Hepatocyte (in vitro differentiated cells): Measurements from ENCODE around the gene SNX20. TPM values are rescaled to one million over a fixed set of nuclear protein-coding genes. Genes with fewer than 3 reads are reported as not detected.

Source experiments
- DNase-seq: peaks from one replicate; pipeline ENCODE4 v3.0.0-alpha.2; 2016; ENCODE audit warnings: low spot score
- H2AFZ ChIP-seq: fragments of 200-600 bp; sonication (generic); 2 replicates; pipeline ENCODE4 v1.6.0; 2016; ENCODE audit warnings: antibody characterized with exemption, mild to moderate bottlenecking
- H3K27ac ChIP-seq: fragments of 200-600 bp; sonication (generic); 2 replicates; pipeline ENCODE4 v1.5.1; 2016; ENCODE audit warnings: mild to moderate bottlenecking
- H3K27me3 ChIP-seq: fragments of 200-600 bp; sonication (generic); 2 replicates; pipeline ENCODE4 v1.6.1; 2016
- H3K36me3 ChIP-seq: fragments of 200-600 bp; sonication (generic); replicated peaks from 2 replicates; pipeline ENCODE4 v1.5.1; 2016; ENCODE audit warnings: low read depth; ENCODE audit not compliant: insufficient read depth
- H3K4me1 ChIP-seq: fragments of 200-600 bp; sonication (generic); 2 replicates; pipeline ENCODE4 v1.5.1; 2016; ENCODE audit warnings: mild to moderate bottlenecking, moderate library complexity; ENCODE audit not compliant: insufficient read depth
- H3K4me2 ChIP-seq: fragments of 200-600 bp; sonication (generic); 2 replicates; pipeline ENCODE4 v1.6.0; 2016
- H3K4me3 ChIP-seq: fragments of 200-600 bp; sonication (generic); 2 replicates; pipeline ENCODE4 v1.5.1; 2016; ENCODE audit warnings: mild to moderate bottlenecking
- H3K79me2 ChIP-seq: fragments of 200-600 bp; sonication (generic); 2 replicates; pipeline ENCODE4 v1.6.0; 2017; ENCODE audit warnings: mild to moderate bottlenecking
- H3K9me2 ChIP-seq: fragments of 200-600 bp; sonication (generic); replicated peaks from 2 replicates; pipeline ENCODE4 v1.6.0; 2017; ENCODE audit warnings: mild to moderate bottlenecking; ENCODE audit not compliant: insufficient read depth
- H3K9me3 ChIP-seq: fragments of 200-600 bp; sonication (generic); 2 replicates; pipeline ENCODE4 v1.5.1; 2016; ENCODE audit warnings: low read depth, mild to moderate bottlenecking
- H4K20me1 ChIP-seq: fragments of 200-600 bp; sonication (generic); 2 replicates; pipeline ENCODE4 v1.6.0; 2016; ENCODE audit warnings: mild to moderate bottlenecking; ENCODE audit not compliant: insufficient read depth, poor library complexity, severe bottlenecking
- EZH2 ChIP-seq: fragments of 200-600 bp; sonication (generic); IDR thresholded peaks from 2 replicates; pipeline ENCODE4 v1.6.1; 2016; ENCODE audit warnings: antibody characterized with exemption, mild to moderate bottlenecking, borderline replicate concordance
- EZH2phosphoT487 ChIP-seq: fragments of 200-600 bp; sonication (generic); IDR thresholded peaks from one replicate; pipeline ENCODE4 v1.6.1; 2018; ENCODE audit warnings: antibody characterized with exemption, mild to moderate bottlenecking, low read depth, moderate library complexity; ENCODE audit not compliant: unreplicated experiment, severe bottlenecking
- WGBS: methylation state at CpG from one replicate; pipeline ENCODE4 v1.1.6; 2016; ENCODE audit warnings: low lambda C conversion rate; ENCODE audit errors: missing lambda C conversion rate; 5-methylcytosine and 5-hydroxymethylcytosine counted together
- polyA plus RNA-seq: library from polyadenylated mRNA; unstranded; fragments of >200 nt; fragmentation: Nextera tagmentation; extraction: Ambion mirVana; gene quantifications from 2 replicates; pipeline ENCODE4 v1.2.1, GENCODE V29; 2016
- total RNA-seq: library from RNA; depleted of rRNA; stranded (reverse); fragments of >200 nt; gene quantifications from 2 replicates; pipeline ENCODE4 v1.2.3, GENCODE V29; 2014
- TF ChIP-seq, protein P1 (sequence below): fragments of 200-600 bp; sonication (generic); IDR thresholded peaks from 2 replicates; pipeline ENCODE4 v1.5.1; 2016; ENCODE audit warnings: antibody characterized with exemption, mild to moderate bottlenecking; ENCODE audit not compliant: poor library complexity

The SNX20 gene
- total and polyA plus RNA-seq, 2 experiments from 2014 or later: not detected

DNA sequence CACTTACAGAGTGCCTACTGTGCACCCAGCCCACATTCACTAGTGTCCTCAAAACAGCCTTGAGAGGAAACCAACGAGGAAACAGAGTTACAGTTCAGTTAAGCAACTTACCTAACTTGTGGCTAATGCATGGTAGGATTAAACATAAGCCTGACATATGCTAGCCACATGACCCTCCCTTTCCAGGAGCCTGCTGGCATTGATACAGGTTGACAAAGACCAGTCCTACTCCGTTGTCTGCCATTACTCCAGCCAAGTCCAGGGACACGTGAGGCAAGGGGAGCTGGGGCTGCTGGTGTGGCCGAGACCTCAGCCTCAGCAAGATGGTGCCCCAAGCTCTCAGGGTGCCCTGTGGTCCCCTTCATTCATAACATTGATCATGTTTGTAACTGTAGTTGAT lies 37.9 kb downstream of the SNX20 start:
- Histone ChIP-seq H3K4me2 (no peak overlapping the region), H3K9me2 (no peaks in the 10 kb centered on the region), H3K9me3 (no peaks in the 10 kb centered on the region), H2AFZ (no peak overlapping the region), H3K27me3 (no peaks in the 10 kb centered on the region), H3K27ac (no peak overlapping the region), H3K4me3 (no peak overlapping the region), H3K79me2 (no peaks in the 10 kb centered on the region), H4K20me1 (no peaks in the 10 kb centered on the region), H3K4me1 (peaks cover 4% of the 10 kb centered on the region), H3K36me3 (no peaks in the 10 kb centered on the region)
- 66% methylated on average over 4 of the region's 4 CpGs for WGBS
- TF ChIP-seq, protein P1, sequence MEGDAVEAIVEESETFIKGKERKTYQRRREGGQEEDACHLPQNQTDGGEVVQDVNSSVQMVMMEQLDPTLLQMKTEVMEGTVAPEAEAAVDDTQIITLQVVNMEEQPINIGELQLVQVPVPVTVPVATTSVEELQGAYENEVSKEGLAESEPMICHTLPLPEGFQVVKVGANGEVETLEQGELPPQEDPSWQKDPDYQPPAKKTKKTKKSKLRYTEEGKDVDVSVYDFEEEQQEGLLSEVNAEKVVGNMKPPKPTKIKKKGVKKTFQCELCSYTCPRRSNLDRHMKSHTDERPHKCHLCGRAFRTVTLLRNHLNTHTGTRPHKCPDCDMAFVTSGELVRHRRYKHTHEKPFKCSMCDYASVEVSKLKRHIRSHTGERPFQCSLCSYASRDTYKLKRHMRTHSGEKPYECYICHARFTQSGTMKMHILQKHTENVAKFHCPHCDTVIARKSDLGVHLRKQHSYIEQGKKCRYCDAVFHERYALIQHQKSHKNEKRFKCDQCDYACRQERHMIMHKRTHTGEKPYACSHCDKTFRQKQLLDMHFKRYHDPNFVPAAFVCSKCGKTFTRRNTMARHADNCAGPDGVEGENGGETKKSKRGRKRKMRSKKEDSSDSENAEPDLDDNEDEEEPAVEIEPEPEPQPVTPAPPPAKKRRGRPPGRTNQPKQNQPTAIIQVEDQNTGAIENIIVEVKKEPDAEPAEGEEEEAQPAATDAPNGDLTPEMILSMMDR: no peak
- TF ChIP-seq EZH2phosphoT487 (no peak), EZH2 (no peak)
- no peak for DNase-seq

DNA sequence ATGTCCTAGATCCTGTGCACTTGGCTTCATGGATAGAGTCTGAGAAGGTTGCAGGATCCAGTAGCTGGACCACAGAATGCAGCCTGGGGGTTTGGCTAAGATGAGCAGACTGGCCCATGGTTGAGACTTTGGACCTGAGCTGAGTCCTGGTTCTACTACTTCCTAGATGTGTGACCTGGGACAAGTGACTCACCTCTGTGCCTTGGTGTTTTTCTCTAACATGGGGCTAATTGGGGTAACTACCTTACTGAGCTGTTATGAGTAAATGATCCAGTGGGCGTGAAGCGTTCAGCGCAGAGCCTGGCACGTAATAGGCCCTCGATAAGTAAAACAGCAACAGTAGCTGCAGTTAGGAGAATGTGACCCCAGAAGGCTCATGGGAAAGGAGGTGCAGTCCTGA lies 38.8 kb downstream of the SNX20 start:
- 98% methylated on average over 5 of the region's 5 CpGs for WGBS
- Histone ChIP-seq H3K4me3 (no peak overlapping the region), H3K36me3 (no peaks in the 10 kb centered on the region), H3K9me2 (no peaks in the 10 kb centered on the region), H3K27ac (no peak overlapping the region), H3K79me2 (no peaks in the 10 kb centered on the region), H3K27me3 (no peaks in the 10 kb centered on the region), H4K20me1 (no peaks in the 10 kb centered on the region), H3K4me1 (peaks cover 4% of the 10 kb centered on the region), H3K4me2 (no peak overlapping the region), H3K9me3 (no peaks in the 10 kb centered on the region), H2AFZ (no peak overlapping the region)
- DNase-seq: peak; percentile 33
- TF ChIP-seq EZH2phosphoT487: no peak
- TF ChIP-seq, protein P1: no peak
- TF ChIP-seq EZH2: no peak

DNA sequence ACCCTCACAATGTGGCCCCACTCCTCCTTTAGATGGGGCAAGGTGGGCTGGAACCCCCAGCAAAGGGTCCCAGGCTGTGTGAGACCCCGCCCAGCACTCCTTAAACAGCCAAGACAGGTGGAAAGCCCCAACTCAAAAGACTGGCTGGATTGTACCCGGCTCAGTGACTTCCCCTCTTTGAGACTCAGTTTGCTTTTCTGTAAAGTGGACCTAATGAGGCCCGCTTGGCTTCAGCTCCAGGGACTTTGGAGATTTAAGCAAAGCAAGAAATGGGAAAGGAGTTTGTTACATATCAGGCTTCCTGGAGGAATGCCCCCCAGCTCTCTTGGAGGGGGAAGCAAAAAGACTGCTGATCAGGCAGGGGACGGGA lies 39.3 kb downstream of the SNX20 start:
- Histone ChIP-seq H3K79me2 (no peaks in the 10 kb centered on the region), H3K36me3 (no peaks in the 10 kb centered on the region), H3K9me2 (no peaks in the 10 kb centered on the region), H2AFZ (no peak overlapping the region), H4K20me1 (no peaks in the 10 kb centered on the region), H3K4me3 (no peak overlapping the region), H3K27ac (no peak overlapping the region), H3K9me3 (no peaks in the 10 kb centered on the region), H3K4me1 (peaks cover 4% of the 10 kb centered on the region), H3K27me3 (no peaks in the 10 kb centered on the region), H3K4me2 (no peak overlapping the region)
- no peak for TF ChIP-seq EZH2
- TF ChIP-seq EZH2phosphoT487: no peak
- TF ChIP-seq, protein P1: no peak
- DNase-seq: no peak
- WGBS: 96% methylated on average over 4 of the region's 4 CpGs
